ENCODE measurements around the gene ROPN1B. TPM values are rescaled to one million over a fixed set of nuclear protein-coding genes. Genes with fewer than 3 reads are reported as not detected.
"Not testable (repeated sequence)": the region's sequence is repeated elsewhere in the genome, so short reads cannot be mapped to it uniquely, and the experiment has no call there.

ROPN1B gene
- total RNA-seq, 4 donors from 2014 or later: 0.60 to 8.8 (median 6.9) TPM; not detected in 1

DNA sequence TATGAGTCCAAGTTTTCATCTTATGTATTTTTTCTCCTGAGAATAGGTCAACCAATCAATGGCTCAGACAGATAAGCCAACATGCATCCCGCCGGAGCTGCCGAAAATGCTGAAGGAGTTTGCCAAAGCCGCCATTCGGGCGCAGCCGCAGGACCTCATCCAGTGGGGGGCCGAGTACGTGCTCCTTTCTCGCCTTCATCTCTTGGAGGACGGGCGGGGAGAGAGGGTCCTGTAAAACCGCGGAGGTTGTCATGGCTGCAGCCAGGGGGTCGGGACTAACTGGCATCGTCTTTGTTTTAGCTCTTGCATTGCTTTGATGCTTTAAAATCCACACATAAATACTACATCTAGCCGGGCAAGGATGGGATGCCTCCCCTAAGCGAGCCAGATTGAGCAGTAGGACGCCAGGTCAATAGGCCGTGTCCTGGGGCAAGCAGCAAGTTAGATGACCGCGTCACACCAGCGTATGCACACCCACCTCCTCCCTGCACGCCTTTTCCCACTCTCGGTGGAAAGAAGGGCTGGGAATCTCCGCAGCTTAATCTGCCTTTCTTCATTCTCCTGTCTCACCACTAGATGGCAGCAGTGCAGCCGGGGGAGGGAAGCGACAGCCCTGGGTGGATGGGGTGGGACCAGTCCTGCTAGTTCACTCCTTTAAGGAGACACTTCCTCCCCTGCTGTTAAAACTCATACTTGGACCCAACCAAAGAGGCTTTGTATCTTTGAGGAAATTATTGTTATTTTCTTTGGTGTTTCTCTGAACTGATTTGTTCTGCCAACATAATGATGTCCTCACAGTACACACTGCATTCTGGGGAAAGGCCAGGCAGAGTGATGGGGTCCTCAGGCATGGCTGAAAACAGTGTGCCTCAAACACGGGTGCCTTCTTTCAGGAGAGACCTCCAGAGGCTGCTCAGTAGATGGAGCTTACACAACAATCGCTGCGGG is 3.3 kb downstream of the ROPN1B start:
- H3K9me3 ChIP-seq, H3K36me3 ChIP-seq: not testable (repeated sequence)
- WGBS, 2 donors: 0 to 1% methylated on average over 29 of the region's 31 CpGs
- H3K4me3 ChIP-seq: peak overlapping the region; percentile 11 to 49 (median 28)
- DNase-seq (ENCODE audit: low spot score in 2 of 2): peak in 1 of 2 donors; percentile 25
- peaks cover 0 to 12% (median 3%) of the 10 kb centered on the region in 4 donors for H3K4me1 ChIP-seq
- H3K27me3 ChIP-seq: peaks cover 0 to 26% of the 10 kb centered on the region in 2 donors
- H3K27ac ChIP-seq: peak overlapping the region in 1 of 4 donors; percentile 57
- peak in 1 of 2 donors; percentile 53 for TF ChIP-seq EP300 (IDR thresholded peaks at IDR 0.05)
- TF ChIP-seq, protein P1, sequence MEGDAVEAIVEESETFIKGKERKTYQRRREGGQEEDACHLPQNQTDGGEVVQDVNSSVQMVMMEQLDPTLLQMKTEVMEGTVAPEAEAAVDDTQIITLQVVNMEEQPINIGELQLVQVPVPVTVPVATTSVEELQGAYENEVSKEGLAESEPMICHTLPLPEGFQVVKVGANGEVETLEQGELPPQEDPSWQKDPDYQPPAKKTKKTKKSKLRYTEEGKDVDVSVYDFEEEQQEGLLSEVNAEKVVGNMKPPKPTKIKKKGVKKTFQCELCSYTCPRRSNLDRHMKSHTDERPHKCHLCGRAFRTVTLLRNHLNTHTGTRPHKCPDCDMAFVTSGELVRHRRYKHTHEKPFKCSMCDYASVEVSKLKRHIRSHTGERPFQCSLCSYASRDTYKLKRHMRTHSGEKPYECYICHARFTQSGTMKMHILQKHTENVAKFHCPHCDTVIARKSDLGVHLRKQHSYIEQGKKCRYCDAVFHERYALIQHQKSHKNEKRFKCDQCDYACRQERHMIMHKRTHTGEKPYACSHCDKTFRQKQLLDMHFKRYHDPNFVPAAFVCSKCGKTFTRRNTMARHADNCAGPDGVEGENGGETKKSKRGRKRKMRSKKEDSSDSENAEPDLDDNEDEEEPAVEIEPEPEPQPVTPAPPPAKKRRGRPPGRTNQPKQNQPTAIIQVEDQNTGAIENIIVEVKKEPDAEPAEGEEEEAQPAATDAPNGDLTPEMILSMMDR (IDR thresholded peaks at IDR 0.05): peak; percentile 68 to 83 (median 80)

DNA sequence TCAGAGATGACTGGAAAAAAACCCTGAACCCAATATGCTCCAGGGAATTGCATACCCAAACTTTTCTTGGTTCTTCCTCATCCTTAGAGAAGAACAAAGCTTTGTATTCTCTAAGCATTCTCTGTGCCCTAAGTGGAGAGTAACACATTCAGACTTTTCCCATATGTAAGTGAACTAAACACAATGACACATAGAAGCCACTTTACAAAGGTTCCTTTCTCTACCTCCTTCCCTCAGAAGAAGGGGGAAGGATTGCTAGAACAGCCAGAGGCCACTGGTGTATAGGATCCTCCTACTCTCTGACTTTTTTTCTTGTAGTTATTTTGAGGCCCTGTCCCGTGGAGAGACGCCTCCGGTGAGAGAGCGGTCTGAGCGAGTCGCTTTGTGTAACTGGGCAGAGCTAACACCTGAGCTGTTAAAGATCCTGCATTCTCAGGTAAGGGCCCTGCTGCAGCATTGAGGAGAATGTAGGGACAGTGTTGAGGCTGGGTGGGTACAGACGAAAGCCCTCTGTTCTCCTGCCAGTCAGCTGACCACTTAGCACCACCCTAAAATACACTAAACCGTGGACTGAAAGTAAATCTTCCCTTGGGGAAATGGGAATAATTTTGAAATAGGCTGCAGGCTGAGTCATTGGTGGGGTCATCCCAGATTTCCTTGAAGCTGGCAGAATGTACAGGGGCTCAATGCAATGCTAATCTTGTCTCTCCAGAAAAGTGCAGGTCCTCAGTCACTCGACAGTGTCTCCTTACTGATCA is 6.4 kb downstream of the ROPN1B start:
- Histone ChIP-seq H3K27me3 (peaks cover 0 to 13% of the 10 kb centered on the region in 2 donors), H3K27ac (peak overlapping the region in 2 of 4 donors; percentile 60 to 79), H3K4me1 (peaks cover 0 to 12% (median 3%) of the 10 kb centered on the region in 4 donors)
- not testable (repeated sequence) for H3K9me3 ChIP-seq; DNase-seq (ENCODE audit: low spot score in 2 of 2); H3K4me3 ChIP-seq; H3K36me3 ChIP-seq
- 21 to 44% methylated on average over 9 of the region's 9 CpGs for WGBS, 2 donors
- TF ChIP-seq EP300 (IDR thresholded peaks at IDR 0.05): peak in 1 of 2 donors; percentile 17

DNA sequence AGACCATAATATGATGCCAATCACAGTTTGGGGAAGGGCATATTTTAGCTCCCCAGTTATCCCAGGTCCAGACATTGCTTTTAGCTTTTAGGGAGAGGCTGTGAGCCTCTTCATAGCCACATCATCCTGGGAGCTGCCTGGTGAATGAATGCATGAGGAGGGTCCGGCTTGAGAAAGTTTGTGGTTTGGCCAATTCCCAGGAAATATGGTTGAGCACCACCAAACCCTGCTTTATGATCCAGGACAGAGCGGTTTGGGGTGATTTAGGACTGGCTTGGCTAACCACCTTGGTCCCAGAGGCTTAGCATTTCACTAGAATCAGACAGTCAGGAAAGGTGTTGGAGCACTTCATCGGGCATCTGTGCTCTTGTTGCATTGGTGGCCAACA is 7.0 kb downstream of the ROPN1B start:
- H3K4me3 ChIP-seq; DNase-seq (ENCODE audit: low spot score in 2 of 2); H3K36me3 ChIP-seq; H3K9me3 ChIP-seq: not testable (repeated sequence)
- Histone ChIP-seq H3K27ac (peak overlapping the region in 2 of 4 donors; percentile 56 to 64), H3K27me3 (peaks cover 0 to 10% of the 10 kb centered on the region in 2 donors), H3K4me1 (peaks cover 0 to 12% (median 3%) of the 10 kb centered on the region in 4 donors)
- 81 to 92% methylated on average over 3 of the region's 3 CpGs for WGBS, 2 donors

DNA sequence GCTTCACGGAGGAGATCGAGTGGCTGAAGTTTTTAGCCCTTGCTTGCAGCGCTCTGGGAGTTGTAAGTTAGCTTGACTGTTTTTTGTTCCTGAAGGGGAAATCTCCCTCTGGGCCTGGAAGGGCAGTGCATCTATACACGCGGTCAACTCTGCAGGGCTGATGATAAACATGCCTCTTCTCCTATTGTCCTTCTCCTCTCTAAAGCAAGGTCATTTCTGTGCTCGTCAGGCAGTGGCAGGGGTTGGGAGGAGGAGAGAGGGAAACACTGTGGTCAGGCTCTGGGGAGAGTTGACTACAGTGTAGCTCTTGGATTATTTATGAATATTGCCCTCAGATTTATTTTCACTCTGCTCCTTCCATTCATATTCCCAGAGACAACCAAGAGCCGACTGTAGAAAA is 8.1 kb downstream of the ROPN1B start:
- not testable (repeated sequence) for H3K4me3 ChIP-seq; H3K9me3 ChIP-seq; H3K36me3 ChIP-seq; H3K27ac ChIP-seq; H3K27me3 ChIP-seq; H3K4me1 ChIP-seq; DNase-seq (ENCODE audit: low spot score in 2 of 2)
- WGBS, 2 donors: 35 to 36% methylated on average over 2 of the region's 7 CpGs

DNA sequence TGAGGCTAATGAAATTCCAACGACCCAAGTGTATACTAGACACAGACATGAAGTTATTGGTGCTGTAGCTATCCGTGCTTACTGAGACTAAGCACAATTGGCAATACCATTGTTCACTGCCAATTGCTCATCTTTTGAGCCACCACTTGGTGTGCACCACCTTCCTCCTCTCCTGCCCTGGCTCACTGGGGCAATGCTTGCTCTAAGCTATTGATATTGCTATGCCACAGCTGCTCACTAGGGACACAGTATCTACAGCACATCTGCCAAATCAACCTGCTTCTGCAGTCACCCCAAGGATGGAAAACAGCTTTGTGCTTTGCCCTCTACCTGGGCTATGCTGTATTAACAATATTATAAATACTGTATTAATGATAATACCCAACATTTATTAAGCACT is 16.0 kb downstream of the ROPN1B start:
- not testable (repeated sequence) for H3K27me3 ChIP-seq; H3K36me3 ChIP-seq; H3K27ac ChIP-seq; H3K4me1 ChIP-seq; H3K4me3 ChIP-seq; DNase-seq (ENCODE audit: low spot score in 2 of 2); H3K9me3 ChIP-seq
- WGBS, 2 donors: 82 to 93% methylated on average over 2 of the region's 2 CpGs

DNA sequence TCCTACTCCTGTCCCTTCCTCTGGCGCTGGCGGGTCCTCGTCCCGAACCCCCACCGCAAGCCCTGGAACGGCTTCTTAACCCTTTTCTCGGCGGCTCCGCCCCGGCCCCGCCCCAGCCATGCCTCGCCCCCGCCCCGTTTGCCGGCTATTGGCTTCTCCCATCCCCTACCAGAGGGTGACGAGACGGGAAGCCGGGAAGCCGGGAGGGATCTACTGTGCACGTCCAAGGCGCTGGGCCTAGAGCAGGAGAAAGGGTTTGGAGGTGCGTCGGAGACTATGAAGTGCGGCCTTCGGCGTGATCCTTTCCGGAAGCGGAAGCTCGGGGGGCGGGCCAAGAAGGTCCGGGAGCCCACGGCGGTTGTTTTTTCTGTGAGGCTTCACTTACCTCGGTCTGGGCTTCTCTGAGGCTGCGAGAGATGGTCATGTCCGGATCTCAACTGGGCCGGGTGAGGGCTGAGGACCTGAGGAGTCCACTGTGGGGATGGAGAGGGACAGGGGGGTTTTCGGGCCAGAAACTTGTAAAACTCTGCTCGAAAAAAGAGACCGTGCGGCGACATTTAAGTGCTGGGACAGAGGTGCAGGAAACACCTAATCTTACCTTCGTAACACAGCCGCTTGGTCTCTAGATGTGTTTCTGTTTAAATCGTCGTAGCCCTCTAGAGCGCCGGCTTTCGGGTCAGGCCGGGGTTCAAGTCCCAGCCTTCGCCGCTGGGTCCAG is 21.4 kb downstream of the ROPN1B start:
- TF ChIP-seq POLR2A (IDR thresholded peaks at IDR 0.05) (peak; percentile 41 to 50), EP300 (IDR thresholded peaks at IDR 0.05) (peak in 1 of 2 donors; percentile 86)
- TF ChIP-seq, protein P1 (IDR thresholded peaks at IDR 0.05): no peak
- Histone ChIP-seq H3K9me3 (no peaks in the 10 kb centered on the region), H3K27me3 (no peaks in the 10 kb centered on the region), H3K36me3 (peaks cover 0 to 3% (median 0%) of the 10 kb centered on the region in 3 donors), H3K4me1 (peaks cover 0 to 11% (median 2%) of the 10 kb centered on the region in 4 donors), H3K27ac (peak overlapping the region; percentile 56 to 89 (median 76)), H3K4me3 (peak overlapping the region; percentile 46 to 76 (median 56))
- DNase-seq (ENCODE audit: low spot score in 2 of 2): peak; percentile 57 to 82
- WGBS, 2 donors: 2 to 22% methylated on average over 41 to 52 of the region's 52 CpGs

DNA sequence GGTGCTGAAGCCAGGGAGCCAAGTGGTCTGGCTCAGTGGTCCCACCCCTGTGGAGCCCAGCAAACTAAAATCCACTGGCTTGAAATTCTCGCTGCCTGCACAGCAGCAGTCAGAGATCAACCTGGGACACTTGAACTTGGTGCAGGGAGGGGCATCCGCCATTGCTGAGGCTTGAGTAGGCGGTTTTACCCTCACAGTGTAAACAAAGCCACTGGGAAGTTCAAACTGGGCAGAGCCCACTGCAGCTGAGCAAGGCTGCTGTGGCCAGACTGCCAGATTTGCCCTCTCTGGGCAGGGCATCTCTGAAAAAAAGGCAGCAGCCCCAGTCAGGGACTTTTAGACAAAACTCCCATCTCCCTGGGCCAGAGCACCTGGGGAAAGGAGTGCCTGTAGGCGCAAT is 27.8 kb downstream of the ROPN1B start:
- H3K27ac ChIP-seq; H3K4me3 ChIP-seq; H3K4me1 ChIP-seq; H3K27me3 ChIP-seq; DNase-seq (ENCODE audit: low spot score in 2 of 2): not testable (repeated sequence)
- WGBS, 2 donors: 93% methylated on average over 4 of the region's 4 CpGs
- peaks cover 0 to 50% (median 3%) of the 10 kb centered on the region in 4 donors for H3K9me3 ChIP-seq
- H3K36me3 ChIP-seq: peaks cover 0 to 12% (median 0%) of the 10 kb centered on the region in 3 donors
